Breast epithelium (tissue), 3 donors: ENCODE results near the gene USP43.

Experiments used
- CTCF ChIP-seq, 3 donors: fragments of 450-650 bp; IDR thresholded peaks; one replicate each; pipeline ENCODE4 v1.5.1; 2016 to 2017; ENCODE audit warnings: antibody characterized with exemption in 3 of 3, mild to moderate bottlenecking in 3 of 3, moderate library complexity in 3 of 3
- POLR2A ChIP-seq: fragments of 450-650 bp; IDR thresholded peaks from one replicate; pipeline ENCODE4 v1.6.1; 2016; ENCODE audit warnings: antibody characterized with exemption, mild to moderate bottlenecking, moderate library complexity
- POLR2AphosphoS5 ChIP-seq, 3 donors: sonication (generic); formaldehyde crosslinking; IDR thresholded peaks; one replicate each; pipeline ENCODE4 v1.6.1; 2017; ENCODE audit warnings: antibody characterized with exemption in 3 of 3

GRCh38 chr17:9684955-9685621 is 39.8 kb downstream of the USP43 start:
- TF ChIP-seq CTCF (IDR thresholded peaks at IDR 0.05) (no peak), POLR2AphosphoS5 (IDR thresholded peaks at IDR 0.05) (no peak), POLR2A (no peak)
